Neutrophil (primary cell): ENCODE results near the gene RAI1.
A peak's percentile ranks its signal among the peaks of the same experiment; 100 is the strongest.

Source experiments
- H3K27ac ChIP-seq: fragments of 200-600 bp; sonication (generic); 2 replicates; pipeline ENCODE4 v1.5.1; 2016; ENCODE audit warnings: mild to moderate bottlenecking, moderate library complexity
- H3K27me3 ChIP-seq: fragments of 200-600 bp; sonication (generic); 2 replicates; pipeline ENCODE4 v1.6.0; 2016; ENCODE audit warnings: mild to moderate bottlenecking
- H3K36me3 ChIP-seq: fragments of 200-600 bp; sonication (generic); 2 replicates; pipeline ENCODE4 v1.5.1; 2017
- H3K4me1 ChIP-seq, 2 experiments: fragments of 200-600 bp in 1 of 2; sonication (generic) in 1 of 2; 1 replicate in 1 of 2; 2 replicates in 1 of 2; pipeline versions ENCODE4 v1.5.1 to v1.6.1; 2013 to 2016; ENCODE audit warnings: low read depth in 1 of 2, low read length in 1 of 2, mild to moderate bottlenecking in 1 of 2, moderate library complexity in 1 of 2; ENCODE audit not compliant: control insufficient read depth in 1 of 2, insufficient read depth in 1 of 2
- H3K4me3 ChIP-seq, 2 experiments: fragments of 200-600 bp in 1 of 2; sonication (generic) in 1 of 2; 1 replicate in 1 of 2; 2 replicates in 1 of 2; pipeline ENCODE4 v1.5.1; 2013 to 2016; ENCODE audit warnings: low read depth in 1 of 2, low read length in 1 of 2, mild to moderate bottlenecking in 1 of 2, moderate library complexity in 1 of 2
- H3K9me3 ChIP-seq: fragments of 200-600 bp; sonication (generic); 2 replicates; pipeline ENCODE4 v1.5.1; 2016
- TF ChIP-seq, protein P1 (sequence below): fragments of 200-600 bp; sonication (generic); IDR thresholded peaks from 2 replicates; pipeline ENCODE4 v1.5.1; 2016; ENCODE audit warnings: antibody characterized with exemption

Gene RAI1

DNA sequence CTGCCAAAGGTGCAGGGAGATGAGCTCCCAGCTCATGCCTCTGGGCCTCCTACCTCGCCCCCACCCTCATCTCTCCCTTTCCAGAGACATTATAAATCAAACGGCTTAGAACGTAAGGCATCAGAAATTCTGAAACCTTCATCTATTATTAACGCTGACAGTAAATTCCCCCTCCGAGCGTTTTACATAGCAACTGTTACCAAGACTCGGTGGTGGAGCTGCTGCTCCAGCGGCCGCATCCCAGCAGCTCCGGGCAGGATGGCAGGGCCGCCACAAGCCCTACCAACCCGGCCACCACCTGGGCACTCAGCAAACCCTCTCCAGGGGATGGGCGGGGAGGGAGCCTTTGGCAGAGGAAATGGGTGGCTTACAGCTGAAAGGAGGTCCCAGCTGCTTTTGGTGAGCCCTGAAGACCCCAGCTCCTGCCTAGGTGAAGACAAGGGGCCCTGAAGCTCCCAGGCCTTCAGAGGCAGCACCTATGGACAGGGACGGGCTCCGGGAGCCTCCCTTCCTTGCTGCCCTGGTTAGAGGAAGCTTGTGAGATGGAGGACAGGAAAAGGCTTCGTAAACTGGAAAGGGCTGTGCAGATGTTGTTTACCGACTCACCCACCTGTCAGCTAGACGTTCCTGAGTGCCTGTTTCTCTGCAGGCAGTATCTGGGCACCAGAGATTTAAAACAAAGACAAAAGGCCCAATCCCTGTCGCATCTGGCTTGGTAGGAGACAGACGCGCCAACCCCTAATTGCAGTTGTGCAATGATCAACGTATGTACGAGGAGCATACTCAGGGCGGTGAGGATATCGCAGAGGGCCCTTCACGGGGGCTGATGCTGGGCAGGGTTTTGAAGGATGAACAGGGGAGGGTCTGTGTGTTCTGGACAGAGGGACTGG, 76.9 kb downstream of the RAI1 start:
- Histone ChIP-seq H3K27me3 (peaks cover 19% of the 10 kb centered on the region), H3K36me3 (no peaks in the 10 kb centered on the region), H3K4me1 (peaks cover 20 to 21% of the 10 kb centered on the region in 2 experiments), H3K27ac (no peak overlapping the region), H3K9me3 (no peaks in the 10 kb centered on the region), H3K4me3 (peak overlapping the region; percentile 31 to 36)
- TF ChIP-seq, protein P1, sequence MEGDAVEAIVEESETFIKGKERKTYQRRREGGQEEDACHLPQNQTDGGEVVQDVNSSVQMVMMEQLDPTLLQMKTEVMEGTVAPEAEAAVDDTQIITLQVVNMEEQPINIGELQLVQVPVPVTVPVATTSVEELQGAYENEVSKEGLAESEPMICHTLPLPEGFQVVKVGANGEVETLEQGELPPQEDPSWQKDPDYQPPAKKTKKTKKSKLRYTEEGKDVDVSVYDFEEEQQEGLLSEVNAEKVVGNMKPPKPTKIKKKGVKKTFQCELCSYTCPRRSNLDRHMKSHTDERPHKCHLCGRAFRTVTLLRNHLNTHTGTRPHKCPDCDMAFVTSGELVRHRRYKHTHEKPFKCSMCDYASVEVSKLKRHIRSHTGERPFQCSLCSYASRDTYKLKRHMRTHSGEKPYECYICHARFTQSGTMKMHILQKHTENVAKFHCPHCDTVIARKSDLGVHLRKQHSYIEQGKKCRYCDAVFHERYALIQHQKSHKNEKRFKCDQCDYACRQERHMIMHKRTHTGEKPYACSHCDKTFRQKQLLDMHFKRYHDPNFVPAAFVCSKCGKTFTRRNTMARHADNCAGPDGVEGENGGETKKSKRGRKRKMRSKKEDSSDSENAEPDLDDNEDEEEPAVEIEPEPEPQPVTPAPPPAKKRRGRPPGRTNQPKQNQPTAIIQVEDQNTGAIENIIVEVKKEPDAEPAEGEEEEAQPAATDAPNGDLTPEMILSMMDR: no peak

DNA sequence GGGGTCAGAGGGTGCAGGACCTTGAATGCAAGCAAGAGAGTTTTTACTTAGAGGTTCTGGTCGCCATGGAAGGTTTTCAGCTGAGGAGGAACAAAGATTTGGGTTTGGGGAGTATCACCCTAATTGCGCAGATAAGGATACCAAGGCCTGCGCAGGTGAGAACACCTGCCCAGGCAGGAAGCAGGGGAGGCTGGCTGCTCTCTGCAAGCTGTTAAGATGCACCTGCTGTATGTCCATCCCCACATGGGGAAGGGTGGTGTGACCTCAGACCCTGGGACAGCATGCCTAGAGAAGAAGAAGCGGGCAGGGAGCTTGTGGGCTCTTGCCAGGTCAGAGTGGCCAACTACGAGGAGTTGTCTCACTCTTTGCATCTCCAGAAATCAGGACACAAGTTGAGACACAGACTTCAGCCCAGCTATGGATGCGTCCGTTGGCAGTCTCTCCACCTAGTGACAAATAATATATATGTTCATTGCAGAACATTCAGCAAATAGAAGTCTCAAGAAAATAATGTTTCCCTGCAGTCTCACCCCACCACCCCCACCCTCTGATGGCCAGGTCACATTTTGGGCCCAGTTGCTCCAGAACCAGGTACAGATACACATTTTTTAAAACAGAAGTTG, 77.8 kb downstream of the RAI1 start:
- TF ChIP-seq, protein P1: no peak
- Histone ChIP-seq H3K4me1 (peaks cover 20% of the 10 kb centered on the region in 2 experiments), H3K27me3 (peaks cover 19% of the 10 kb centered on the region), H3K4me3 (no peak overlapping the region), H3K27ac (no peak overlapping the region), H3K9me3 (no peaks in the 10 kb centered on the region), H3K36me3 (no peaks in the 10 kb centered on the region)

- H3K9me3 ChIP-seq: no peaks in the 10 kb centered on the region
- H3K27ac ChIP-seq: no peak overlapping the region
- H3K4me1 ChIP-seq: peaks cover 20% of the 10 kb centered on the region in 2 experiments
- TF ChIP-seq, protein P1: no peak
- peaks cover 19% of the 10 kb centered on the region for H3K27me3 ChIP-seq
- peaks cover under 1% of the 10 kb centered on the region for H3K36me3 ChIP-seq
- H3K4me3 ChIP-seq: no peak overlapping the region
Observed at GRCh38 chr17:17760350-17760749, 79.1 kb downstream of the RAI1 start.

GRCh38 chr17:17760872-17761550, 79.8 kb downstream of the RAI1 start:
- no peak overlapping the region for H3K4me3 ChIP-seq
- TF ChIP-seq, protein P1: no peak
- H3K27ac ChIP-seq: no peak overlapping the region
- H3K36me3 ChIP-seq: peaks cover 3% of the 10 kb centered on the region
- peaks cover 20% of the 10 kb centered on the region in 2 experiments for H3K4me1 ChIP-seq
- H3K9me3 ChIP-seq: no peaks in the 10 kb centered on the region
- H3K27me3 ChIP-seq: peaks cover 19% of the 10 kb centered on the region

GRCh38 chr17:17761894-17762743, 80.9 kb downstream of the RAI1 start:
- Histone ChIP-seq H3K4me3 (no peak overlapping the region), H3K36me3 (peaks cover 3% of the 10 kb centered on the region), H3K9me3 (no peaks in the 10 kb centered on the region), H3K4me1 (peaks cover 16 to 18% of the 10 kb centered on the region in 2 experiments), H3K27me3 (peaks cover 18% of the 10 kb centered on the region), H3K27ac (no peak overlapping the region)
- TF ChIP-seq, protein P1: no peak
